Measurements from ENCODE around the gene TCL1B. TPM values are rescaled to one million over a fixed set of nuclear protein-coding genes. Genes with fewer than 3 reads are reported as not detected.

The TCL1B gene
- total RNA-seq, 1 experiment from 2014 or later, result 3.6 TPM

DNA sequence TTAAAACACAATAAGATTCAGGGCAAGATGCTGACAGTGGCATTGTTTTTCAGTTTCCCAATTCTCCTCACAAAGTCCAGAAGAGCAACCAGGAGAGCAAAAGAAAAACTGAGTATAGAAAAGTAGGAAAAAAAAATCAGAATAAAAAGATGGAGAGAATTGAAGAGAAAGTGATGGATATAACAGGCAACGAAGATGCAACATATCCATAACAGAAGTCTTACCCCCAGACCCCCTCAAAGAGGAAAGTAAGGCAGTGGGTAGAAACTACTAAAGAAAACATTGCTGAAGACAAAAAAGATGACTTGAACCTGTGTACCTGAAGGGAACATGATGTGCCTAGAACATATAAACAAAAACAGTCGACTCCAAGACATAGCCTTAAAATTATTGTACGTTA, 17.1 kb downstream of the TCL1B start:
- no peak overlapping the region for H3K9ac ChIP-seq (ENCODE audit: extremely low read depth, insufficient read length, low read length)
- H3K56ac ChIP-seq (ENCODE audit: insufficient read length, low read depth, low read length), result no peak overlapping the region
- H3K23ac ChIP-seq (ENCODE audit: insufficient read length, low read depth, low read length), result no peak overlapping the region
- H2AK5ac ChIP-seq (ENCODE audit: insufficient read length, low read length), result no peak overlapping the region
- no peaks in the 10 kb centered on the region for H3K9me3 ChIP-seq (ENCODE audit: control insufficient read depth, low read depth, low read length)
- H3K79me2 ChIP-seq (ENCODE audit: insufficient read depth, low read length), result no peaks in the 10 kb centered on the region
- H3K27ac Mint-ChIP-seq, result no peak overlapping the region; a peak in 1 of 7 replicates
- no peak overlapping the region for H3K27ac ChIP-seq (ENCODE audit: insufficient read length, low read depth, low read length)
- H4K8ac ChIP-seq (replicated peaks; ENCODE audit: insufficient read length, low read depth, low read length), result no peak overlapping the region
- no peak overlapping the region for H3K4ac ChIP-seq (ENCODE audit: low read depth, low read length)
- H3T11ph ChIP-seq (ENCODE audit: low read length), result no peak overlapping the region
- H4K20me1 ChIP-seq (ENCODE audit: control insufficient read depth, insufficient read depth, insufficient read length), result no peaks in the 10 kb centered on the region
- no peak overlapping the region for H2BK20ac ChIP-seq (ENCODE audit: low read depth, low read length, poor library complexity, severe bottlenecking)
- no peak overlapping the region for H2BK120ac ChIP-seq (ENCODE audit: low read depth, low read length, poor library complexity, severe bottlenecking)
- H3K4me1 ChIP-seq (ENCODE audit: insufficient read depth, low read length), result peaks cover 3% of the 10 kb centered on the region; the same call in 1 of the 2 replicates
- H3K18ac ChIP-seq (ENCODE audit: insufficient read length, low read depth, low read length), result no peak overlapping the region
- H3K27me3 Mint-ChIP-seq (ENCODE audit: low read depth), result peaks cover 92% of the 10 kb centered on the region
- no peak overlapping the region for H4K91ac ChIP-seq (ENCODE audit: insufficient read length, low read depth, low read length)
- no peak overlapping the region for H3K4me2 ChIP-seq (ENCODE audit: insufficient read depth, insufficient read length, low read length)
- H2AFZ ChIP-seq (ENCODE audit: low read length), result no peak overlapping the region
- H2BK12ac ChIP-seq (ENCODE audit: insufficient read length, low read depth, low read length), result no peak overlapping the region
- peaks cover 0 to 3% of the 10 kb centered on the region in 2 experiments; a peak in 2 of 5 replicates for H3K9me3 Mint-ChIP-seq
- DNase-seq, result no peak
- no peak overlapping the region for H2BK15ac ChIP-seq (ENCODE audit: low read depth, low read length)
- no peaks in the 10 kb centered on the region for H3K23me2 ChIP-seq (ENCODE audit: insufficient read length, low read depth, low read length, poor library complexity, severe bottlenecking)
- peaks cover 36% of the 10 kb centered on the region for H3K27me3 ChIP-seq (ENCODE audit: insufficient read depth, low read length)
- 0 out of 7 replicates have a peak, but pooled peaks cover 0 to 1% (median 0%) of the 10 kb centered on the region in 3 experiments for H3K36me3 Mint-ChIP-seq (ENCODE audit: insufficient read depth in 1 of 3, low read depth in 3 of 3)
- no peak overlapping the region for H3K4me3 Mint-ChIP-seq
- H2BK5ac ChIP-seq (ENCODE audit: insufficient read length, low read length), result no peak overlapping the region
- WGBS (ENCODE audit: extremely low coverage, insufficient read length, low lambda C conversion rate), result no CpG with 5 or more reads among the region's 3 CpGs
- no peak overlapping the region for H4K5ac ChIP-seq (ENCODE audit: insufficient read length, low read depth, low read length)
- no peaks in the 10 kb centered on the region for H3K79me1 ChIP-seq (ENCODE audit: insufficient read depth, low read depth, low read length, poor library complexity, severe bottlenecking)
- H3K4me1 Mint-ChIP-seq, result peaks cover 45 to 50% of the 10 kb centered on the region in 2 experiments
- H3K14ac ChIP-seq (ENCODE audit: insufficient read depth, low read length), result no peak overlapping the region
- TF ChIP-seq, protein P1, sequence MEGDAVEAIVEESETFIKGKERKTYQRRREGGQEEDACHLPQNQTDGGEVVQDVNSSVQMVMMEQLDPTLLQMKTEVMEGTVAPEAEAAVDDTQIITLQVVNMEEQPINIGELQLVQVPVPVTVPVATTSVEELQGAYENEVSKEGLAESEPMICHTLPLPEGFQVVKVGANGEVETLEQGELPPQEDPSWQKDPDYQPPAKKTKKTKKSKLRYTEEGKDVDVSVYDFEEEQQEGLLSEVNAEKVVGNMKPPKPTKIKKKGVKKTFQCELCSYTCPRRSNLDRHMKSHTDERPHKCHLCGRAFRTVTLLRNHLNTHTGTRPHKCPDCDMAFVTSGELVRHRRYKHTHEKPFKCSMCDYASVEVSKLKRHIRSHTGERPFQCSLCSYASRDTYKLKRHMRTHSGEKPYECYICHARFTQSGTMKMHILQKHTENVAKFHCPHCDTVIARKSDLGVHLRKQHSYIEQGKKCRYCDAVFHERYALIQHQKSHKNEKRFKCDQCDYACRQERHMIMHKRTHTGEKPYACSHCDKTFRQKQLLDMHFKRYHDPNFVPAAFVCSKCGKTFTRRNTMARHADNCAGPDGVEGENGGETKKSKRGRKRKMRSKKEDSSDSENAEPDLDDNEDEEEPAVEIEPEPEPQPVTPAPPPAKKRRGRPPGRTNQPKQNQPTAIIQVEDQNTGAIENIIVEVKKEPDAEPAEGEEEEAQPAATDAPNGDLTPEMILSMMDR (conservative IDR thresholded peaks at IDR 0.05), result no peak
